Activated CD4-positive, alpha-beta T cell treated with anti-CD3 and anti-CD28 coated beads for 48 hours (primary cell): Measurements from ENCODE around the gene ENO3.

Source experiments
- DNase-seq: peaks from one replicate; pipeline ENCODE4 v3.0.0-alpha.2; 2020

The ENO3 gene

DNA sequence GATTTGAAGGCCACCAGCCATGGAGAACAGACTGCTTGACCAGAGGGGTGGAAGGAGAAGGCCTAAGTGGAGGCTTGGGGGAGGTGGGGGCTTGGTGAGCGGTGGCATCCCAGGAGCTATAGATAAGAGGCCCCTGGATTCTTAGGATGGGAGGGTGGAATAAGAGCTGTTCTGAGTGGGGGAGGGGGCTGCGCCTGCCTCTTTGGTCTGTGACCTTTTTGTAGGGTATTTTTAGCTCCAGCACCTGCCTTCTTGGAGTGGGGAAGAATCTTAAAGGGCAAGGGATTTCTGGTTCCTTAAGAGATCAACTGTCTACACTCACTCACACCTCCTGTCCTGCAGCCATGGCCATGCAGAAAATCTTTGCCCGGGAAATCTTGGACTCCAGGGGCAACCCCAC, 567 bp downstream of the ENO3 start:
- DNase-seq, result no peak

DNA sequence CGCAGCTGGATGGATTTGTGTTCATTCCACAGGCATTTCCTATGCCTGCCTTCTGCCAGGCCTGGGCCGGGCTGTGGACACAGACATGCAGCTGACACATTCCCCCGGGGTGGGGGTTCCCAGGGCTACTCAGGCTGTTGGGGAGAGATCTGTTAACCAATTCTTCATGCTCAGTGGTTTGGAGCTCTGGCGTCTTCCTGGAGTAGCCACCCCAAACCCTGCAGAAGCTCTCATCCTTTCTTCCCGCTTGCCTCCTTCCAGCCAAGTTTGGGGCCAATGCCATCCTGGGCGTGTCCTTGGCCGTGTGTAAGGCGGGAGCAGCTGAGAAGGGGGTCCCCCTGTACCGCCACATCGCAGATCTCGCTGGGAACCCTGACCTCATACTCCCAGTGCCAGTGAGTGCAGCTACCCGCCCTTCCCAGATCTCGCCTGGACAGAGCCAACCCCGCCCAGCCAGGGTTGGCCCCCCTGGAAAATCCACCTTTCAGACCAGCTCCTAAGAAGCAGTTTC, 2.6 kb downstream of the ENO3 start:
- DNase-seq, result no peak

DNA sequence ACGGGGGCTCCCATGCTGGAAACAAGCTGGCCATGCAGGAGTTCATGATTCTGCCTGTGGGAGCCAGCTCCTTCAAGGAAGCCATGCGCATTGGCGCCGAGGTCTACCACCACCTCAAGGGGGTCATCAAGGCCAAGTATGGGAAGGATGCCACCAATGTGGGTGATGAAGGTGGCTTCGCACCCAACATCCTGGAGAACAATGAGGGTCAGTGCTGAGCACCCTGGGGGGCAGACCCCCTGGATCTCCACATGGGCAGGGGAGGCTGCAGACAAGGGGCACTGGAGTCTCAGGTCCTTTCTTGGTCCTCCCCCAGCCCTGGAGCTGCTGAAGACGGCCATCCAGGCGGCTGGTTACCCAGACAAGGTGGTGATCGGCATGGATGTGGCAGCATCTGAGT, 4.2 kb downstream of the ENO3 start:
- no peak for DNase-seq

DNA sequence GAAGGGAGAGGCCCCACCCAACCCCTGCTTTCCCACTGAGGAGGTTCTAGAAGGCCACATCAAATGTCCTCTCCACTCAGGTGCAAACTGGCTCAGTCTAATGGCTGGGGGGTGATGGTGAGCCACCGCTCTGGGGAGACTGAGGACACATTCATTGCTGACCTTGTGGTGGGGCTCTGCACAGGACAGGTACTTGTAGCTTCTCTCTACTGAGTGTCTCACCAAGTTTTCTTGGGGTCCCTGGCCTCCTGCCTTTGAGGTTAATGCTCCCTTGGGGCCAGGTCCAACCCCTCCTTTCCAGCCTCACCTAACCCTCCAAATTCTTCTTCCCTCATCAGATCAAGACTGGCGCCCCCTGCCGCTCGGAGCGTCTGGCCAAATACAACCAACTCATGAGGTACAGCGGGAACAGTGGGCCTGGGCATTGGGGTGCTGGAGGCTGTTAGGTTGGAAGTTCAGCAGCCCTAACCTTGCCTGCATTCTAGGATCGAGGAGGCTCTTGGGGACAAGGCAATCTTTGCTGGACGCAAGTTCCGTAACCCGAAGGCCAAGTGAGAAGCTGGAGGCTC, 5.7 kb downstream of the ENO3 start:
- peak; percentile 69 for DNase-seq

DNA sequence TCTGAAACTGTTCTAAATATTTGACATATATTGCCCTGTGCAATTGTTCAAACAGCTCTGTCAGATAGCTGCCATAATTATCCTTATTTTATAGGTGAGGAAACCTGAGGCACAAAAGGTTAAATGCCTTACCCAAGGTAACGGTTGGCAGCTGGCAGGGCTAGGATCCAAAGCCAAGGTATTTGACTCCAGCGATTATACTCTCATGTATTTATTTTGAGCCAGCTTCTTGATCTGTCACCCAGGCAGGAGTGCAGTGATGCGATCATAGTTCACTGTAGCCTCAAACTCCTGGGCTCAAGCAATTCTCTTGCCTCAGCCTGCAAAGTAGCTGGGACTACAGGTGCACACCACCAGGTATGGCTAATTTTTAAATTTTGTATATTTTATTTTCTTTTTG, 7.2 kb downstream of the ENO3 start:
- no peak for DNase-seq

DNA sequence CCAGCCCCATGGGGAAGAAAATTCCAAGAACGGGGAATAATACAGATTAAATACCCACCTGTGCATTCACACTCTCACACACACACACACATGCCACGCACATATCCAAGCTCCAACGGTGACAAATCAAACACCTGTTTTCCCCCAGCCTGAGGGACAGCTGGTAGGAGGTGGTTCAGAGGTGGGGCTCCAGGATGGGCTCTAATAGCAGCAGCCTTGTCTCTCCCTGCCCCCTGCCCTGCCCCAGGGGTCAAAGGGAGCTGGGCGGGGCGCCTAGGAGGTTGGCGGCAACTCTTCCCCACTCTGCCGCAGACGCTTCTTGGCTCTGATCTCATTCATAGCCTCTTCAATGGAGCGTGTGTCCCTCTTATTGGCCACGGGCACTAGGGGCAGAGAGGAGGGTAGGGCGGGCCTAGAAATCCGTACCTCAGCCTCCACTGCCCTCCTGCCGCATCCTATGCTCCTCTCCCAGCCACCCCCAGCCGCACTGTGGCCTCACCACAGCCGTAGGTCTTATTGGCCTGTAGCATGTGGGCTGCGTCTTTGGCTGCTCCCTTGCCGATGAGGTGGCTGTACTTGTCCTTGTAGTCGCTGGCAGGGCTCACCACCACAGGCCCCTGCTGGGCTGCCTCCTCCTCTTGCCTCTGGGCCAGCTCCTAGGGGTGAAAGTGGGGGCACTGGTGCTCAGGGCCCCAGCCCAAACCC, 8.5 kb downstream of the ENO3 start:
- no peak for DNase-seq

DNA sequence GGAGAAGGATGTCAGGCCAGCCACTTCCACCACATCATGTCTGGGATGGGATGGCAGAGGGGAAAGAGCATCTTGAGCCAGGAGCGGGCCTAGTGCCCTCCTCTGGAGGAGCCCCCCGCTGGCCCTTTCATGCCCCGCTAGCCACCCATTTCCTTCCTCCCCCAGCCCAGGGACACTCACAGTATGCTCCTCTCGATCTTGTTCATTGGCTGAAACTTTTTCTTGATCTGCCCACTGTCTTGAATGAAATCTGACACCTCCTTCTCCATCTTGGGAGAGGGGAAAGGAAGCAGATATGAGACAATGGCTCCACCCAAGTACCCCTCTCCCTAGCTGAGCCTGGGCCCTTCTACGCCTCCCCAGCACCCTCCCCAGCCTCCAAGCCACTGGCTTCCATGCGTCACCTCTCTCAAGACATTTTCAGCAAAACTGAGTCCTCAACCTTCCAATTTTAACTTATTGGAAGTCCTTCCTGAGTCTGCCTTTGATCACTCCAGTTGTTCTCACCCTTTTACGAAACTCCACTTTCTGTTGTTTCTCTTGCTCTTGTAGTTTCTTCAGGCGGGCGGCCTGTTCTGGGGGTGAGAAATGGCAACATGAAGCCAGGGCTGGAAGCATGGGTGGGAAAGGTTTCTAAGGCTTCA, 9.5 kb downstream of the ENO3 start:
- DNase-seq, result no peak

DNA sequence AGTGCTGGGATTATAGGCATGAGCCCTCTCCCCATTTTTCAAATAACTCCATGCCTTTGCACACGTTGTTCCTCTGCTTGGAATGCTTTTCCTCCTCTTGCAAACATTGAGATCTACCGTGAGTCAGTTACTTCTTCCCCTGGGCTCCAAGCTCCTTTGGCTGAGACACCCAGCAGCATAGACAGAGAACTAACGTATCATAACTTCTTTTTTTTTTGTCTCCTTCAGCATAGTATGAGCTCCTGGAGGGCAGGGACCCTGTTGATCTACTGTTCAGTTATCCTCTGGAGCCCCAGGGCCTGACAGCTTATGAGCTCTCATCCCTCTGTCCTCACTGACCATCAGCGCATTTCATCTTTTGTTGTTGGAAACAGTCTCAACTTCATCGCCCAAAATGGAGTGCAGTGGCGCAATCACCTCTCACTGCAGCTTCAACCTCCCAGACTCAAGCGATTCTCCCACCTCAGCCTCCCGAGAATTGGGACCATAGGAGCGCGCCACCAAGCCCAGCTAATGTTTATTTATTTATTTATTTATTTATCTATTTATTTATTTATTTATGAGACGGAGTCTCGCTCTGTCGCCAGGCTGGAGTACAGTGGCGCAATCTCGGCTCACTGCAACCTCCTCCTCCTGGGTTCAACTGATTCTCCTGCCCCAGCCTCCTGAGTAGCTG, 14.5 kb downstream of the ENO3 start:
- DNase-seq, result no peak

DNA sequence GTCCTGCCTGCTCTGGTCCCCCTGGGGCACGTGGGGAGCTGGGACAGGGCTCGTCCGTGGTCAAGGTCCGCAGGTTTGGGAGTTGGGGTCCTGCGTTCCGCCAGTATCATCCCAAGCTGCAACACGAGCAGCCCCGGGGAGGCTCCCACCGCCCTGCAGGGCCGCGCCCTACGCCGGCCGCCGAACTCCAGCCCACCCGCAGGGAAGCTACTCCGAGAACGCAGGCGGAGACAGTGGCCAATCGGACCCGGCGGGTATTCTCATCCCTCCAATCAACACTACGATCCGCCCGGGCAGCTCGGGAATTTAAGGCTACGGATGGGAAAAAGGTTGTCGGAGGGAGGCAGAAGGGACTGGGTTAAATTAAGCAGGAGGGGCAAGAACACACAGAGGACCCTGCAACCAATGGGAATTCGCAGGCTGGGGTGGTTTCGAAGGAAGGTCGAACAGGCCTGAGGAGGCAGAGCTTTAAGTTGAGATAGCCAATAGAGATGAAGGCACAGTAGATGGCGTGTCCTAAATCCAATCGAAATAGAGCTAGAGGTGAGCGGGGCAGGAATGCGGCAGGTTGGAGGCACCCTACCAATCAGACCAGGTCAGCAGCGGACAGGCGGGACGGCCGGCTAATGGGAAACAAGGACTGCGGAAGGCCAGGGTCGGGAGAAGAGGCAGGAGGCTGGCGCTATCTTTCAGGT, 16.1 kb downstream of the ENO3 start:
- DNase-seq, result peak; percentile 92

DNA sequence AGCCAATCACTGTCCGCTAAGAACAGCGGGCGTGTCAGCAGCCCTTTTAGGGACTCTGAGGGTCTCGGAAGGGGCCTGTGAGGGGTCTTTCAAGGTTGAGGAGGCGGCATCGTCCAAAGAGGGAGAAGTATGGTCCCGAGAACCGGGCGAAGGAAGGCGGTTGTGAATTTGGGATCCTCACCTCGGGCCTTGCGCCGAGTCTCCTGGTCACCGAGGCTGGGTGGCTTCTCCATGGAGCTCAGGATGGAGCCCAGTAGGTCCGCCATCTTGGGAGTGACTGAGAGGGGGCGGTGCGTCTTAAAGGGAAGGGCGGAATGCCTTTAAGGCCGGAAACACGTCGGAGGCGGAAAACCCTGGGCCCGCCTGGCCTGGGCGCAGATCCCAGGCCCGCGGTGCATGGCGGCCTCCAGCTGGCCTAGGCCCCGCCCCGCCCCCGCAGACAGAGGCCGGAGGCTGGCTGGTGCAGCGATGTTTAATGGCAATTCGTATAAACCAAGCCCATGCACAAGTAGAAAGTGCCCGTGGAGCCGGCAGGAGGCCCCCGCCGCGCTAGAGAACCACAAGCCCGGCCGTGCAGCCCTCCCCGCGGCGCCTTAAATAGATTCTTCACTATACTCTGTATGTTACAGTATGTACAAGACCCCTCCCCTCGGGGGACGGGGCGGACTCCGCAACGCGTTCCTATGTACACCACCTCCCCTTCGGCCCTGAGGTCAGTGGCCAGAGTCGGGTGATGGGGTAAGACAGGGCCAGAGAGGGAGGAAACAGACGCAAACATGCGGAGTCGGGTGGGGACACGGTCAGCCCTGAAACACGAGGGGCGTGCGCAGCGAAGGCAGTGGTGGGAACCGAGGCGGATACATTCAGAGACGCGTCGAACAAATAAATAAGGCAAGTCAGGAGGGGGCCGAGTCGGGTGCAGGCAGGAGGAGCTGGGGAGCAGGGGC, 16.9 kb downstream of the ENO3 start, which contains the start of gene SPAG7:
TSS of gene SPAG7 (minus strand) at position 279 of the 947 bp plus-strand sequence. CDS start at position 266, 13 bp downstream.
- DNase-seq, result peak; percentile 94

DNA sequence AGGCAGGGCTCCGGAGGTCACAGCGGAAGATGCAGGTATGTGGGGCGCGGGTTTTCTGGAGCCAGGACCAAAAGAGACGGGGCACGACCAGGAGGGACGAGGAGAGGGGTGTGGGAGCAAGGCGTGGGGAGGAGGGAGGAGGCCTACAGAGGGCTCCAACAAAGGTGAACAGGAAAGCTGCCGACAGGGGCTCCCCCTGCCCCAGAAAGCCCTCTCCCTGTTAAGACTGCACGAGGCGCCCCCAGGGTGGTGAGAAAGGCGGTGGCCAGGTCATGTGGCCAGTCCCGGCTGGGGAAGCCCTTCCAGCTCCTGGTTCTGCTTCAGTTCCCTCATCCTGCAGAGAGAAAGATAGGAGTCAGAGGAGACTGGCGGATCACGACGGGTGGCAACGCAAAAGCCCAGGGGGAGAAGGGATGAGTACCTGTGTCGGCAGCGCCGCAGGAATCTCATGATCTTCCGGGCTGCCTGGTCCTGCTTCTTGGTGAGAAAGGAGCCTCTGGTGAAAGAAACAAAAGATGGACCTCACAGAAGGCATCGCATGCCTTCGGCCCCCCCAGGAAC, 17.6 kb downstream of the ENO3 start:
- DNase-seq, result peak; percentile 60

DNA sequence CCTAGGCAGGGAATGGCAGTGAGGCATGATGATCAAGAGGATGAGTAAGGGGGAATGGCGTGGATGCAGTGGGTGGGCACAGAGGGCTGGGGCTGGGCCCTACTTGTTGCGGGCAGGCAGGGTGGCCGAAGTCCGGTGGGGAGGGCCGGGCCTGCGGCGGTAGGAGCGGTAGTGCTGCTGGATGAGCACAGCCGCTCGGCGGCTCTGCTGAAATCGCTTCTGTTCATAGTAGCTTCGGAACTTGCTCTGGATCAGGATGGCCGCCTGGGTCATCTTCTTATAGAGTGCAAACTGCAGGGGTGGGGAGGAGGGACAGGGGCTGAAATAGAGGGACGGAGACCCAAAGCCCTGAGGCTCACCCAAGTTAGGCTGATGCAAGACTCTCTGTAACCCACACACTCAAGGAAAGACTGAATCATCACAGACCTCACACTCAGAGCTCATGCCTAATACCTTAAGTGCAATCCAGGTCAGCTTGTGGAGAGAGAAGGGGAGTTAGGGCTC, 18.2 kb downstream of the ENO3 start:
- DNase-seq, result peak; percentile 67

DNA sequence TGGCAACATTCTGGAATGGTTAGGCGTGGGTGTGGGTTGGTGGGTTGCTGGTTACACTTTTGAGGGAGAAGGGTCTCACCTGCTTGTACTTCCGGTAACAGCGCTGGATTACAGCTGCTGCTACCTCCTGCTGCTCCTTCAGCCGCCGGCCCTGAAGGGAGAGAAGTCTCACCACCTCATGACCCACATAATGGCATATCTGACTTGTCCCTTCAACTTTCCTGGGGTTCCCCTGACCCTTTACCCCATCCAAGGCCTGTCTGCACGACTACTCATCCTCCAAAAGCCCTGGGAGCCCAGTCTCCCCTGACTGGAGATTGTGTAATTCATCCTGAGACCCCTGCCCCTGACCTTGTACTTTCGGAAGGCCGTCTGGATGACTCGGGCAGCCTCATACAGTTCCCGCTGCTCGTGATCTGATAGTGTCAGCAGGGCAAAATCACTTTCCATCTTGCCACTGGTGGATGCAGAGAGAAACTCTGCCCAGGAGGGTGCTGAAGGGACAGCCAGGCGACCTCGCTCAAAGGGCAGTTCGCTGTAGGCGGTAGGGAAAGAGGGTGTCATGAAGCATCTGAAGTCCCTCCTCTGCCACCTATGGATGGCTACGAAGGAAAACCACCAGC, 18.7 kb downstream of the ENO3 start:
- peak; percentile 66 for DNase-seq

DNA sequence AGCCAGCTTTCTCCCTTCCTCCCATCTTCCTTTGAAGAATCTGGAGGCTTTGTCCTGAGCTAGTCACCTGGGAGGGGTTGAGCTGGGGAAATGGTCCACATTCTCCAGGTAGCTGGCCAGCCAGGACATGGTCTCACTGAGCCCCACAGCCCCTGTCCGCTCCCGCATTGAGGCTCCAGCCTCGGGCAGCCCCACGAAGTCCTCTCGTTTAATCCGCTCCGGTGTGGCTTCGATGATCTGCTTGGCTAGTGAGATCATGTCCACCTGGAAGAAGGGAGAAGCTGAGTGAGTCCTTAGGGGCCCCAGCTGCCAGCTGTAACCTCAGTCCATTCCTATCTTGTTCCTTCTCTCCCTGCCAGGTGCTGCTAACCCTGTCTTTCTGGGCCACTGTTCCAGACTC, 19.4 kb downstream of the ENO3 start:
- DNase-seq, result no peak

DNA sequence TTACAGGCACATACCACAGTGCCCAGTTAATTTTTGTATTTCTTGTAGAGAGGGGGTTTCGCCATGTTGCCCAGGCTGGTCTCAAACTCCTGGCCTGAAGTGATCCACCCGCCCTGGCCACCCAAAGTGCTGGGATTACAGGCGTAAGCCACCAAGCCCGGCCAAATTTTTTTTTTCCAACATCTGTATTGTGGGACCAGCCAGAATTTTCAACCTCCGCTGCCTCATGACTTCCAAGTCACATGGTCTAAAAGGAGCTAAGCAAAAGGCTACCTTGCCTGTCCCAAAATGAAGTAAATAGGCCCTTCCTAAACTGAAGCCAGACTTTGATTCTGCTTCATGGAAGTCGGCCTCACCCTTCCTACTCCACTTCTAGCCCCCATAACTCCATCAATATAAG, 20.9 kb downstream of the ENO3 start:
- DNase-seq, result no peak

DNA sequence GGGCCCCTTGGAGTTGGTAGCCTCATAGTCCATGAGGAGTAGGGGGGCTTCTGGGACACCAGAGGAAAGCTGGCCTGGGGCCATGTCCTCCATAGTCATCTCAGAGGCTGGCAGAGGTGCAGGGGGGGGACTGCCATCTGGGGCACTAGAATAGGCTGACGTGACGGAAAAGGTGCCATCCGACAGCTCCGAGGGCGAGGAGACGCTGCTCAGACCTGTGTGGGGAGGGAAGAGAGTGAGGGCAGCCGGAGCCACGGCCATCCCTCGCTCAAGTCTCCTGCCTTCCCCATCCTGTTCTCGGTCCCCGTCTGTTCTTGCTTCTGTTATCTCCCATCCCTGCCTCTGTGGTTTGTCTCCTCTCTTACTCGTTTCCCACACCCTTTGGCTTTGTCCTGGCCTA, 21.4 kb downstream of the ENO3 start:
- DNase-seq, result no peak

DNA sequence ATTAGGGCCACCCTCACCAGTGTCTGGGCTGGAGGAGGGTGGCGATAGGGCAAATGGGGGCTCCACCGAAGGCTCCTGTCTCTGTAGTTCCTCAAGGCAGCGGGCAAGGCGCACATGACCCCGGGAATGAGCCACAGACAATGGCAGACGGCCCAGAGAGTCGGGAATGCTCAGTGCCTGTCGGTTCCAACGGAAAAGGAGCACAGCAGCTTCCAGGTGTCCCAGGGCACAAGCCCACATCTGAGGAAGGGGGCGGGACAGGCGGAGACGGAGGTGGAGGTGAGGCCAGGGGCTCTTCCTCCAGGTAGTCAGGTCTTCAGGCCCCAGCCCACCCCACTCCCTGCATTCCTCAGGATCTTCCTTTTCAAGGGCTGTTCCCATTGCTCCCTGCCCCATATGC, 21.8 kb downstream of the ENO3 start:
- DNase-seq, result no peak

DNA sequence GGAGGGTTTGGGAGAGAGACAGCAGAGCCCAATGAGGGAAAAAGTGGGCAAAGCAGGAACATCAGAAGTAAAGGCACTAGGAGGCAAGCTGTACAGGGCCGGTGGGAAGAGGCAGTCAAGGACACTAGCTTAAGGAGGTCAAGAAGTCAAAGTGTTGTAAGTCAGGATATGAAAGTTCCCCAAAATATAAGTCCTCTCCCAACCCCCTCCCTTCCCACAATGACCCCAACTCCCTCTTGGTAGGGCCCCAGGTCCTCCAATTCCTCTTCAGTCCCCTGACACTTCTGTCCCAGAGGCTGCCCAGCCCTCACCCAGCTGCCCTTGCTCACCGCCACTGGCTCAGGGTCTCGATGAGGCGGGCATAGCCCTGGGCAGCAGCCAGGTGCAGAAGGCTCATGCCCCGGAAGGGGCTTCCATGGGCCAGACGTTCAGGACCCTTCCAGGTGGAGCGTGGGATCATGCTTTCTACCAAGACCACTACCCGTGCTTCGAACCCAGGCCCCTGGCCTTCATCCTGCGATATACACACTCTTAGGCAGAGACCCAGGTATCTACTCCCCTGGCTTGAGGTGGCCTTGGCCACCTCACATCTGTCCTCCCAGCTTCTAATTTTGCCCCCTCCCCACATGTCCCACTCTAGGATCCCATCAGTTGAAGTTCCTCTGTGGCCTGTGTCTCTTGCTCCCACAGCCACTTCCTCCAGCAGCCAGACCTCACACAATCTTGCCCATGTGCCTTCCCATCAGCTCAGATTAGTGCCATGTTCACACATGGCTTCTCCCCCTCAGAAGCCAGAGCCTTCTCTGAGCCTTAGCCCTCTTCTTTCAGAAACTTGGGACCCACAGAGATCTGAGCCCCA, 22.6 kb downstream of the ENO3 start:
- DNase-seq, result no peak

DNA sequence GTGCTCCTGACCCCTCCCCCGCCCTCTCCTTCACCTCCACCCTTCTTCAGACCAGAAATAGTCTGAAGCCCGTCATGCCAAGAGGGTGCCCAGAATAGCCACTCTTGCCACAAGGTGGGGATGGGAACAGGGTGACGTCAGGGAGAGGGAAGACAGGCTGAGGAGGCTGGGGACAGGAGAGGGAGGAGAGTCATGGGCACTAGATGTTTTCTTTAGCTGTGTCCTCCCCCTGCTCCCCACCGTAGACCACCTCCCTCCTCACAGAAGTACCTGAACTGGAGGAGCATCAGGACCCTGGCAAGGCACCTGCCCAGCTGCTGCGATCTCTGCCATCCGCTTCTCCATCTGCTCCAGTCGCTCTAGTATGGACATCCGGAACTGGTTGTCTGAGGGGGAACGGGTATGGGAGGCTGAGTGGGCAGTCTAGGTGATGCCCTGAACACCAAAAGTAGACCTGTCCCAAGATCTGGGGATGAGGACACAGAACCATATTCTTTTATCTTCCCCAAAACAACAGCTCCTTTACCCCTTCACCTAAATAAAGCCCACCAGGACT, 23.3 kb downstream of the ENO3 start:
- no peak for DNase-seq
